ENCODE results near the gene IRF6. TPM values are rescaled to one million over a fixed set of nuclear protein-coding genes. Genes with fewer than 3 reads are reported as not detected.

The IRF6 gene
- total and polyA plus RNA-seq, 8 donors, result 7.7 to 36.8 (median 19.7) TPM

GRCh38 chr1:209819058-209819457, 13.1 kb upstream of the IRF6 start:
- H3K4me3 ChIP-seq, result no peak overlapping the region
- H3K36me3 ChIP-seq, result no peaks in the 10 kb centered on the region
- intact Hi-C loops (cut with DNase I), result no loop called here
- WGBS, 2 donors, result 24 to 86% methylated on average over 1 of the region's 1 CpG
- no peak overlapping the region for H3K27ac ChIP-seq
- no peak for FAIRE-seq
- TF ChIP-seq, protein P1, sequence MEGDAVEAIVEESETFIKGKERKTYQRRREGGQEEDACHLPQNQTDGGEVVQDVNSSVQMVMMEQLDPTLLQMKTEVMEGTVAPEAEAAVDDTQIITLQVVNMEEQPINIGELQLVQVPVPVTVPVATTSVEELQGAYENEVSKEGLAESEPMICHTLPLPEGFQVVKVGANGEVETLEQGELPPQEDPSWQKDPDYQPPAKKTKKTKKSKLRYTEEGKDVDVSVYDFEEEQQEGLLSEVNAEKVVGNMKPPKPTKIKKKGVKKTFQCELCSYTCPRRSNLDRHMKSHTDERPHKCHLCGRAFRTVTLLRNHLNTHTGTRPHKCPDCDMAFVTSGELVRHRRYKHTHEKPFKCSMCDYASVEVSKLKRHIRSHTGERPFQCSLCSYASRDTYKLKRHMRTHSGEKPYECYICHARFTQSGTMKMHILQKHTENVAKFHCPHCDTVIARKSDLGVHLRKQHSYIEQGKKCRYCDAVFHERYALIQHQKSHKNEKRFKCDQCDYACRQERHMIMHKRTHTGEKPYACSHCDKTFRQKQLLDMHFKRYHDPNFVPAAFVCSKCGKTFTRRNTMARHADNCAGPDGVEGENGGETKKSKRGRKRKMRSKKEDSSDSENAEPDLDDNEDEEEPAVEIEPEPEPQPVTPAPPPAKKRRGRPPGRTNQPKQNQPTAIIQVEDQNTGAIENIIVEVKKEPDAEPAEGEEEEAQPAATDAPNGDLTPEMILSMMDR (IDR thresholded peaks at IDR 0.05), result no peak
- no peaks in the 10 kb centered on the region for H3K9me3 ChIP-seq
- DNase-seq, result no peak
- H3K4me1 ChIP-seq, result no peaks in the 10 kb centered on the region
- no peaks in the 10 kb centered on the region for H3K27me3 ChIP-seq
- no peak for ATAC-seq

DNA sequence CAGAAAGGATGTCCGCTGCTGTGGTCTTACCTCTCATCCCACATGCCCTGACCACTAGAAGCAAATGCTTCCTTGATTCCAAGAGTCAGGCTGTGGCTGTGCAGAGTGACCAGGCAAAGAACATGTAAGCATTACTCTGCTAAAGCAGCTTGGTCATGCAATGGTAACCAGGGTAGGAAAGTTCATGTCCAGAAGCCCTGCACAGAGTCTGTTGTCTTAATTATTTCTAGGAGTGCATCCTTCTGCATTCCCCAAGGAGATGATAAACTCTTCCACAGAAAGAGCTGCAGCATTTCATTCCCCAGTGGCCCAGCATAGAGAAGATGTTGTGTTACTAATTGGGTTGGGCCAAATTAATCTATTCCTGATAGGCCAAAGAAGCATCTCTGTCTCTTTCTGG, 11.7 kb upstream of the IRF6 start:
- Histone ChIP-seq H3K27me3 (no peaks in the 10 kb centered on the region), H3K9me3 (no peaks in the 10 kb centered on the region), H3K36me3 (no peaks in the 10 kb centered on the region), H3K4me3 (no peak overlapping the region), H3K4me1 (no peaks in the 10 kb centered on the region), H3K27ac (no peak overlapping the region)
- ATAC-seq (no peak), DNase-seq (no peak), FAIRE-seq (no peak)
- TF ChIP-seq, protein P1 (IDR thresholded peaks at IDR 0.05), result no peak
- 76 to 84% methylated on average over 1 of the region's 1 CpG for WGBS, 2 donors
- intact Hi-C loops (cut with DNase I), result no loop called here

DNA sequence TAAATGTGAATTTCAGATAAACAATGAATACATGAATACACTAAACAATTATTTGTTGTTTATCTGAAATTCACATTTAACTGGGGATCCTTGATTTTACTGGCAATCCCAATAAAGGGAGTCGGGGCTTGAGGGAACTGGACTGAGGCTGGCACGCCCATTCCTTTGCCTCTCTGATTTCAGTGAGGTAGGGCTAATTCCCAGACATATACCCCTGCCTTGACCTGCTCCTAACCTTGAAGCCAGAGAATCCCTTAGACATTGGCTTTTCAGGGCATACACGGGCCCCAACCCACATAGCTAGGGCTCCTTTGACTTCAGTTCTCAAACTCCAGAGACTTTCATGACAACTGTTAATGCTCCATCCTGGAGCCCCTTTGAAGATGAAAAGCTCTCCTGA, 11.0 kb upstream of the IRF6 start:
- Histone ChIP-seq H3K9me3 (no peaks in the 10 kb centered on the region), H3K4me3 (no peak overlapping the region), H3K36me3 (no peaks in the 10 kb centered on the region), H3K27me3 (no peaks in the 10 kb centered on the region), H3K4me1 (no peaks in the 10 kb centered on the region), H3K27ac (no peak overlapping the region)
- intact Hi-C loops (cut with DNase I), result no loop called here
- DNase-seq, result no peak
- TF ChIP-seq, protein P1 (IDR thresholded peaks at IDR 0.05), result no peak
- WGBS, 2 donors, result 61 to 66% methylated on average over 3 of the region's 3 CpGs
- no peak for ATAC-seq
- no peak for FAIRE-seq

- TF ChIP-seq, protein P1 (IDR thresholded peaks at IDR 0.05), result no peak
- no peak overlapping the region for H3K4me3 ChIP-seq
- 65 to 71% methylated on average over 6 of the region's 6 CpGs for WGBS, 2 donors
- H3K4me1 ChIP-seq, result no peaks in the 10 kb centered on the region
- no peaks in the 10 kb centered on the region for H3K27me3 ChIP-seq
- intact Hi-C loops (cut with DNase I), result no loop called here
- H3K27ac ChIP-seq, result peak overlapping the region in 2 of 4 donors; percentile 9 to 33
- H3K9me3 ChIP-seq, result no peaks in the 10 kb centered on the region
- DNase-seq (no peak), FAIRE-seq (no peak), ATAC-seq (peak in 1 of 4 donors; percentile 57)
- no peaks in the 10 kb centered on the region for H3K36me3 ChIP-seq
These were observed 10.0 kb upstream of the IRF6 start for GRCh38 chr1:209815931-209816341.

- 65 to 66% methylated on average over 3 of the region's 3 CpGs for WGBS, 2 donors
- FAIRE-seq, result no peak
- H3K4me3 ChIP-seq, result no peak overlapping the region
These were observed 9.5 kb upstream of the IRF6 start for GRCh38 chr1:209815490-209815889.

More at GRCh38 chr1:209815490-209815889, 9.5 kb upstream of the IRF6 start:
- ATAC-seq, result peak in 1 of 4 donors; percentile 39
- intact Hi-C loops (cut with DNase I), result no loop called here
- TF ChIP-seq, protein P1 (IDR thresholded peaks at IDR 0.05), result no peak
- Histone ChIP-seq H3K9me3 (no peaks in the 10 kb centered on the region), H3K27me3 (no peaks in the 10 kb centered on the region), H3K36me3 (no peaks in the 10 kb centered on the region), H3K27ac (peak overlapping the region in 2 of 4 donors; percentile 9 to 33), H3K4me1 (no peaks in the 10 kb centered on the region)
- DNase-seq, result no peak
